Vagina (tissue), 2 donors: ENCODE measurements around the gene CD58.
"Not testable (repeated sequence)": the region's sequence is repeated elsewhere in the genome, so short reads cannot be mapped to it uniquely, and the experiment has no call there.

Experiments
- CTCF ChIP-seq, 3 experiments: fragments of 450-650 bp in 2 of 3; fragments of 200-600 bp in 1 of 3; sonication (generic) in 1 of 3; IDR thresholded peaks; one replicate each; pipeline ENCODE4 v1.5.1; 2017 to 2019; ENCODE audit warnings: antibody characterized with exemption in 3 of 3, mild to moderate bottlenecking in 2 of 3, moderate library complexity in 2 of 3
- POLR2A ChIP-seq, 2 donors: fragments of 450-650 bp; IDR thresholded peaks; one replicate each; pipeline ENCODE4 v1.6.1; 2017; ENCODE audit warnings: antibody characterized with exemption in 2 of 2, mild to moderate bottlenecking in 2 of 2, moderate library complexity in 2 of 2

- not testable (repeated sequence) for TF ChIP-seq CTCF, POLR2A (IDR thresholded peaks at IDR 0.05)
Observed at GRCh38 chr1:116608841-116609240, 38.0 kb upstream of the CD58 start.
